ENCODE measurements around the gene WBP2.

GRCh38 chr17:75854101-75854748 is 910 bp downstream of the WBP2 start:
- TF ChIP-seq ATF2 (CRISPR knock-in tag; IDR thresholded peaks at IDR 0.05) = no peak
- TF ChIP-seq POLR2A (conservative IDR thresholded peaks at IDR 0.05) = no peak

All from K562 (cell line).